ENCODE results near the gene BOLA3. TPM values are rescaled to one million over a fixed set of nuclear protein-coding genes. Genes with fewer than 3 reads are reported as not detected.

The BOLA3 gene
- total and polyA plus RNA-seq, 5 experiments from 2014 or later: 13.3 to 78.5 (median 59.9) TPM

DNA sequence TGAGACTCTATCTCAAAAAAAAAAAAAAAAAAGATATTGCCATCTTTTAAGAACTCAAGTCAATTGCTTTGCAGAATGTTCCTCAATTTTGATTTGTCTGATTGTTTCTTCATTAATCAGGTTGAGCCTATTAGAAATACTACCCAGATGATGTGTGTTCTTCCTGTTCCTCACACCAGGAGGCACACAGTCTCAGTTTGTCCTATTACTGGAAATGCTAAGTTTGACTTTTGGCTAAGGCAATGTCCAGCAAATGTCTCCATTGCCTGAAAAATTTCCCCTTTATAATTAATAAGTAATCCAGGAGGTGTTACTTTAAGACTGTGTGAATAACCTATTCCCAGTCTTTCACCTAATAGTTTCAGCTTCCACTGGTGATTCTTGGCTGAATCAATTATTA lies 28.4 kb downstream of the BOLA3 start:
- H3K27ac Mint-ChIP-seq: peak overlapping the region in 2 of 10 donors; percentile 83 to 85
- H3K4me3 Mint-ChIP-seq: peak overlapping the region in 4 of 10 donors; percentile 83 to 88 (median 86)
- DNase-seq (no peak), ATAC-seq (no peak)
- H3K36me3 Mint-ChIP-seq: peaks cover 0 to 13% (median 10%) of the 10 kb centered on the region in 3 donors
- peaks cover 0 to 7% (median 5%) of the 10 kb centered on the region in 4 donors for H3K4me1 Mint-ChIP-seq
- H3K27me3 Mint-ChIP-seq: peaks cover 3 to 12% (median 5%) of the 10 kb centered on the region in 5 donors
- POLR2A ChIA-PET: interaction anchor here (0.6 to 1.6 kb wide), 2 partner anchors 79 to 82 kb away, joined by 5 read pairs; partner anchors contain the start of gene MTHFD2
- H3K9me3 Mint-ChIP-seq: peaks cover 0 to 28% (median 18%) of the 10 kb centered on the region in 9 donors

DNA sequence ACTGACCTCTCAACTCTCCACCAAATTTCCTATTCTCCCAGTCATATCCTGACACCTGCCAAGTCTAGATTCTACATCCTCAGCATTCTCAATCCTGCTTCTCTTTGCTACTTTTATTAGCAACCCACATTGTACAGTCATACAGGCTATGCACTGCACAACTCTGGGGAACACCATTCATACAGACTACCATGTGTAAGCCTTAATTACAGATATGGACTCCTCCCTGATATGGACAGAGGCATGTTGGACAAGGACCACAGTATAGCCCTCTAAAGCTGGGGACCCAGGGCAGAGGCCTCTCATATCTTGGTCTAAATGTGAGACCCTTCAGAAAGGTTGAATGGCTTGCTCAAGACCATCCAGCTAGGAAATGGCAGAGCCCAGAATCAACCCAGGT lies 36.3 kb downstream of the BOLA3 start:
- POLR2A ChIA-PET: interaction anchor here (2.2 kb wide), 1 partner anchor 9 kb away, joined by 5 read pairs; no protein-coding TSS in a partner anchor
- H3K9me3 Mint-ChIP-seq: no peaks in the 10 kb centered on the region
- peaks cover 0 to 2% (median 0%) of the 10 kb centered on the region in 3 donors for H3K36me3 Mint-ChIP-seq
- DNase-seq (no peak), ATAC-seq (no peak)
- peak overlapping the region in 1 of 10 donors; percentile 67 for H3K27ac Mint-ChIP-seq
- H3K4me1 Mint-ChIP-seq: peaks cover 0 to 4% (median 0%) of the 10 kb centered on the region in 4 donors
- H3K4me3 Mint-ChIP-seq: no peak overlapping the region
- H3K27me3 Mint-ChIP-seq: peaks cover 1 to 12% (median 7%) of the 10 kb centered on the region in 5 donors

DNA sequence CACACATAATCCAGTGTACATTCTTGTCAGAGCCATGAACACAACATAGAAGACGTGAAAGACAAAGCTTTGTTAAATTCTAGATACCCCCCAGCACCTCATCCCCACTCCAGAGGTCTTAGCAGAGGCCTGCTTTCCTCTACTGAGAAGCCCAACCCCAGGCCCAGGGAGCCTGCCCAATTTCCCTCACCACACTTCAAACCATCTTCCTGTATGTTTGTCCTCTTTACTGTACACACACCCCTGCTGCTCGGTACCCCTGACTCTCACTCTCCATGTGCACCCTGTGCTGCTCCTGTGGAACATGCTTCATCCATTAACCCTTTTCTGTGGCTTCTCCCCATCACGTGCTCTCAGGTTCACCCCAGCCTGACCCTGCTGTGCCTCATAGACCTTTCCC lies 37.2 kb downstream of the BOLA3 start:
- H3K27ac Mint-ChIP-seq: peak overlapping the region in 1 of 10 donors; percentile 67
- no peaks in the 10 kb centered on the region for H3K9me3 Mint-ChIP-seq
- peaks cover 0 to 4% (median 0%) of the 10 kb centered on the region in 4 donors for H3K4me1 Mint-ChIP-seq
- H3K36me3 Mint-ChIP-seq: peaks cover 0 to 5% (median 0%) of the 10 kb centered on the region in 3 donors
- POLR2A ChIA-PET: interaction anchor here (2.2 kb wide), 1 partner anchor 10 kb away, joined by 5 read pairs; no protein-coding TSS in a partner anchor
- H3K27me3 Mint-ChIP-seq: peaks cover 1 to 11% (median 7%) of the 10 kb centered on the region in 5 donors
- DNase-seq: no peak
- no peak overlapping the region for H3K4me3 Mint-ChIP-seq
- ATAC-seq: no peak

DNA sequence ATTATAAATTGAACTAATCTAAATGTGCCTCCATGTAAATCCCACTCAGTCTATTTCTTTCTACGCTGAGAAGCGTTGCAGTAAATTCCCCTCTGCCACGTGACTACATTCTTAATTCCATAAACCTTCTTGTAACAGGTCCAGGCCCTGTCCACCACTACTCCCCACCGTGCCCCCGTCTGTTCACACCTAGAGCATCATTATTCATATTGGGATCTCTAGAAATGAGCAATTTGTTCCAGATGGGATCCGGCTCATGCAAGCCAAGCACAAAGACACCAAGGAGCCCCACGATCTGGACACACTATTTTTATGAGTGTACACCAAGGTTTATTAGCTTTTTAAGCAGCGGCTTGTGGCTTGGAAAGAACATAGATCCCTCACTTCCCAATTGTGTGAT lies 38.2 kb downstream of the BOLA3 start:
- Mint-ChIP-seq H3K4me3 (no peak overlapping the region), H3K4me1 (peaks cover 0 to 4% (median under 1%) of the 10 kb centered on the region in 4 donors), H3K9me3 (no peaks in the 10 kb centered on the region), H3K27ac (peak overlapping the region in 4 of 10 donors; percentile 23 to 62 (median 48)), H3K27me3 (peaks cover 0 to 5% (median 1%) of the 10 kb centered on the region in 5 donors), H3K36me3 (peaks cover 0 to 10% (median 0%) of the 10 kb centered on the region in 3 donors)
- POLR2A ChIA-PET: no interaction called here
- DNase-seq: no peak
- ATAC-seq: no peak

GRCh38 chr2:74107071-74107470 lies 40.6 kb downstream of the BOLA3 start:
- Mint-ChIP-seq H3K27me3 (no peaks in the 10 kb centered on the region), H3K36me3 (peaks cover 0 to 30% (median 4%) of the 10 kb centered on the region in 3 donors), H3K4me1 (peaks cover 4 to 8% (median 5%) of the 10 kb centered on the region in 4 donors), H3K4me3 (no peak overlapping the region), H3K9me3 (no peaks in the 10 kb centered on the region), H3K27ac (no peak overlapping the region)
- DNase-seq (no peak), ATAC-seq (no peak)
- POLR2A ChIA-PET: no interaction called here

DNA sequence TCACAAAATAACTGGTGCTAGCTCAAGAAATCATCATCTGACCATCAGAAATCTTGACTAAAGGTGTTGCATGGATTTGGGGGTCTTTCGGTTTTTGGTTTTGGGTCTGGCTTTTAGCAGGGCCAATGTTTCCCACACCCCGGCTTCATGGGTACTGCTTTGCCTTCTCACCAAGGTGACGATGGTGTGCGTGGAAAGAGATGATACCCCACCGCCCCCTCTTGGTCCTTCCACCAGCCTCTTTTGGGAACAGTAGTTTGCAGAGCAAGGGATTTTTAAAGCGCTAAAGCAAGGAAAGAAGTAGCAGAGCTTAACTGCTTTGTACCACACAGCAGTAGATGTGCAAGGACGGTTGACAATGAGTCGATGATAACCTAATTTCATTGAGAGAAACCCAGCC lies 42.3 kb downstream of the BOLA3 start:
- Mint-ChIP-seq H3K9me3 (no peaks in the 10 kb centered on the region), H3K4me1 (peaks cover 5 to 8% (median 7%) of the 10 kb centered on the region in 4 donors), H3K36me3 (peaks cover 0 to 45% (median 9%) of the 10 kb centered on the region in 3 donors), H3K27ac (peak overlapping the region in 1 of 10 donors; percentile 8), H3K27me3 (no peaks in the 10 kb centered on the region), H3K4me3 (no peak overlapping the region)
- POLR2A ChIA-PET: no interaction called here
- ATAC-seq (no peak), DNase-seq (no peak)

- Mint-ChIP-seq H3K27me3 (no peaks in the 10 kb centered on the region), H3K27ac (peak overlapping the region in 4 of 10 donors; percentile 40 to 69 (median 53)), H3K4me1 (peaks cover 5 to 9% (median 7%) of the 10 kb centered on the region in 4 donors), H3K4me3 (no peak overlapping the region), H3K36me3 (peaks cover 0 to 49% (median 9%) of the 10 kb centered on the region in 3 donors), H3K9me3 (no peaks in the 10 kb centered on the region)
- DNase-seq (peak in 2 of 10 donors; percentile 8 to 18), ATAC-seq (peak in 1 of 2 donors; percentile 33)
- POLR2A ChIA-PET: no interaction called here
Observed at GRCh38 chr2:74104839-74105238, 42.9 kb downstream of the BOLA3 start.

GRCh38 chr2:74103763-74104162 lies 43.9 kb downstream of the BOLA3 start:
- POLR2A ChIA-PET: interaction anchor here (0.7 kb wide), 1 partner anchor 11 kb away, joined by 6 read pairs; no protein-coding TSS in a partner anchor
- Mint-ChIP-seq H3K27ac (peak overlapping the region in 5 of 10 donors; percentile 20 to 54 (median 29)), H3K36me3 (peaks cover 0 to 60% (median 13%) of the 10 kb centered on the region in 3 donors), H3K27me3 (no peaks in the 10 kb centered on the region), H3K9me3 (no peaks in the 10 kb centered on the region), H3K4me1 (peaks cover 5 to 8% (median 6%) of the 10 kb centered on the region in 4 donors), H3K4me3 (no peak overlapping the region)
- ATAC-seq (no peak), DNase-seq (no peak)

DNA sequence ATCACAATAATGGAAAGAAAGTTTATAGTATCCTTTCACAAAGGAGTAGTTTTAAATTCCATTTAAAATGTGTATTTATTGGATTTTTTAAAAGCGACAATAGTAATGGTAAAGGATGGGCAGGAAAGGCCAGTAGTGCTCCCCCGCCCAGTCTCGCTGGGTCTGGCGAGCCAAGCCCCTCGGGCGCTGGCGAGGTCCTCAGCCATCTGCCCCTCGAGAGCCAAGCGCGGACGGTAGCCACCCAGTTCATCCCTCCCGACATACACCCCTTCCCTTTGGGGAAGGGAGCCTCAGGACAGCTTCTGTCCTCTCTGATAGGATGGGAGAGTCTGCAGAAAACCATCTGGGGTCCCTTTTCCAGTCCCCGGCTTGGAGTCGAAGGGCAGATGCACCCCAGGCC lies 45.2 kb downstream of the BOLA3 start:
- Mint-ChIP-seq H3K9me3 (no peaks in the 10 kb centered on the region), H3K4me1 (peaks cover 5 to 8% (median 6%) of the 10 kb centered on the region in 4 donors), H3K27ac (peak overlapping the region in 1 of 10 donors; percentile 19), H3K4me3 (no peak overlapping the region), H3K36me3 (peaks cover 0 to 70% (median 13%) of the 10 kb centered on the region in 3 donors), H3K27me3 (no peaks in the 10 kb centered on the region)
- POLR2A ChIA-PET: no interaction called here
- DNase-seq (no peak), ATAC-seq (no peak)

DNA sequence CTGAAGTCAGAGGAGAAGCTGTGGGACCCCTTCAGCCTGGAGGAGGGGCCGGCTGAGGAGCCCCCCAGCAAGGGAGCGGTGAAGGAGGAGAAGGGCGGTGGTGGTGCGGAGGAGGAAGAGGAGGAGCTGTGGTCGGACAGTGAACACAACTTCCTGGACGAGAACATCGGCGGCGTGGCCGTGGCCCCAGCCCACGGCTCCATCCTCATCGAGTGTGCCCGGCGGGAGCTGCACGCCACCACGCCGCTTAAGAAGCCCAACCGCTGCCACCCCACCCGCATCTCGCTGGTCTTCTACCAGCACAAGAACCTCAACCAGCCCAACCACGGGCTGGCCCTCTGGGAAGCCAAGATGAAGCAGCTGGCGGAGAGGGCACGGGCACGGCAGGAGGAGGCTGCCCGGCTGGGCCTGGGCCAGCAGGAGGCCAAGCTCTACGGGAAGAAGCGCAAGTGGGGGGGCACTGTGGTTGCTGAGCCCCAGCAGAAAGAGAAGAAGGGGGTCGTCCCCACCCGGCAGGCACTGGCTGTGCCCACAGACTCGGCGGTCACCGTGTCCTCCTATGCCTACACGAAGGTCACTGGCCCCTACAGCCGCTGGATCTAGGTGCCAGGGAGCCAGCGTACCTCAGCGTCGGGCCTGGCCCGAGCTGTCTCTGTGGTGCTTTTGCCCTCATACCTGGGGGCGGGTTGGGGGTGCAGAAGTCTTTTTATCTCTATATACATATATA lies 46.0 kb downstream of the BOLA3 start:
- no peak for DNase-seq
- POLR2A ChIA-PET: interaction anchor here (0.9 kb wide), 1 partner anchor 132 kb away, joined by 3 read pairs; no protein-coding TSS in a partner anchor
- H3K4me1 Mint-ChIP-seq: peaks cover 5 to 8% (median 6%) of the 10 kb centered on the region in 4 donors
- no peaks in the 10 kb centered on the region for H3K9me3 Mint-ChIP-seq
- no peak overlapping the region for H3K4me3 Mint-ChIP-seq
- ATAC-seq: no peak
- peak overlapping the region in 2 of 10 donors; percentile 19 to 40 for H3K27ac Mint-ChIP-seq
- peaks cover 0 to 75% (median 13%) of the 10 kb centered on the region in 3 donors for H3K36me3 Mint-ChIP-seq
- H3K27me3 Mint-ChIP-seq: no peaks in the 10 kb centered on the region

- H3K4me3 Mint-ChIP-seq: no peak overlapping the region
- H3K27ac Mint-ChIP-seq: peak overlapping the region in 4 of 10 donors; percentile 4 to 64 (median 44)
- DNase-seq (no peak), ATAC-seq (no peak)
- H3K9me3 Mint-ChIP-seq: no peaks in the 10 kb centered on the region
- no peaks in the 10 kb centered on the region for H3K27me3 Mint-ChIP-seq
- H3K4me1 Mint-ChIP-seq: peaks cover 5 to 8% (median 6%) of the 10 kb centered on the region in 4 donors
- POLR2A ChIA-PET: no interaction called here
- peaks cover 0 to 83% (median 13%) of the 10 kb centered on the region in 3 donors for H3K36me3 Mint-ChIP-seq
Observed at GRCh38 chr2:74100254-74101216, 47.2 kb downstream of the BOLA3 start.

DNA sequence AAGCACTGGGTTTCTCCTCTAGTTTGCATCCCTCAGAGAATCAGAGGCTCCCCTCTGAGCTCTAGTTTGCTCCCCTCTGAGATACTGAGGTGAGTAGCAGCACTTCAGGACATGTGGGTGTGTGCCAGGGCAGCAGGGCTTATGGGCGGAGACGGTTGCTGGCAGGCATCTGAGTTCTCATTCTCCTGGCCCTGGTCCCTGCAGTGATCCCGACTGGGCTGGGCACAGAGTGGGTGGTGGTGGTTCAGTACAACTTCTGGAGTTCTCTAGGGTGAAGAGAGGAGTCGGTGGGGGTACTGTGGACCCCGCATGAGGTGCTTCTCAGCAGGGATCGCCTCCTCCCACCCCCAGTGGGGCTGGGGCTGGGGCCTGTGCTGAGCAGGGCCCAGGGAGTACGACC lies 47.9 kb downstream of the BOLA3 start:
- H3K4me1 Mint-ChIP-seq: peaks cover 5 to 8% (median 6%) of the 10 kb centered on the region in 4 donors
- H3K9me3 Mint-ChIP-seq: no peaks in the 10 kb centered on the region
- no peaks in the 10 kb centered on the region for H3K27me3 Mint-ChIP-seq
- POLR2A ChIA-PET: interaction anchor here (0.7 kb wide), 1 partner anchor 21 kb away, joined by 3 read pairs; no protein-coding TSS in a partner anchor
- ATAC-seq: no peak
- H3K4me3 Mint-ChIP-seq: no peak overlapping the region
- no peak for DNase-seq
- H3K27ac Mint-ChIP-seq: peak overlapping the region in 3 of 10 donors; percentile 3 to 64 (median 60)
- H3K36me3 Mint-ChIP-seq: peaks cover 0 to 86% (median 13%) of the 10 kb centered on the region in 3 donors
